ENCODE measurements around the gene DDX10. TPM values are rescaled to one million over a fixed set of nuclear protein-coding genes. Genes with fewer than 3 reads are reported as not detected.

The DDX10 gene
- polyA plus RNA-seq, 1 of the 3 experiments (the other 2 are of a cell fraction): 35.8 TPM

- no peaks in the 10 kb centered on the region for H3K27me3 ChIP-seq (ENCODE audit: insufficient read depth)
- H3F3A ChIP-seq (replicated peaks; ENCODE audit: insufficient read depth): peaks cover 25% of the 10 kb centered on the region
- H3K9me2 ChIP-seq: no peaks in the 10 kb centered on the region
- CTCF ChIA-PET: no interaction called here
- no peak overlapping the region for H3K9ac ChIP-seq
- POLR2A ChIA-PET: no interaction called here
- H3K36me3 ChIP-seq (replicated peaks in 1 of 2; ENCODE audit: control insufficient read depth in 1 of 2, insufficient read depth in 2 of 2, low read length in 1 of 2): no peaks in the 10 kb centered on the region
- H3K9me3 ChIP-seq: no peaks in the 10 kb centered on the region
- peaks cover 0 to 34% of the 10 kb centered on the region in 2 experiments; a peak in 3 of 4 replicates for H3K4me1 ChIP-seq (ENCODE audit: control insufficient read depth in 1 of 2, insufficient read depth in 2 of 2, low read depth in 1 of 2, low read length in 1 of 2)
- no peak overlapping the region for H3K4me3 ChIP-seq (ENCODE audit: low read depth in 2 of 2, low read length in 1 of 2)
- H3K27ac ChIP-seq (ENCODE audit: low read depth in 2 of 2, low read length in 1 of 2): no peak overlapping the region
- 98% methylated on average over 2 of the region's 2 CpGs for WGBS (ENCODE audit: low lambda C conversion rate)
- no peak overlapping the region for H2AFZ ChIP-seq (ENCODE audit: low read depth)
- H4K20me1 ChIP-seq (ENCODE audit: insufficient read depth): no peaks in the 10 kb centered on the region
- no peak for DNase-seq
- H3K4me2 ChIP-seq: no peak overlapping the region
- H3K79me2 ChIP-seq (ENCODE audit: insufficient read depth): peaks cover 4% of the 10 kb centered on the region; the same call in 1 of the 2 replicates
- TF ChIP-seq, protein P1, sequence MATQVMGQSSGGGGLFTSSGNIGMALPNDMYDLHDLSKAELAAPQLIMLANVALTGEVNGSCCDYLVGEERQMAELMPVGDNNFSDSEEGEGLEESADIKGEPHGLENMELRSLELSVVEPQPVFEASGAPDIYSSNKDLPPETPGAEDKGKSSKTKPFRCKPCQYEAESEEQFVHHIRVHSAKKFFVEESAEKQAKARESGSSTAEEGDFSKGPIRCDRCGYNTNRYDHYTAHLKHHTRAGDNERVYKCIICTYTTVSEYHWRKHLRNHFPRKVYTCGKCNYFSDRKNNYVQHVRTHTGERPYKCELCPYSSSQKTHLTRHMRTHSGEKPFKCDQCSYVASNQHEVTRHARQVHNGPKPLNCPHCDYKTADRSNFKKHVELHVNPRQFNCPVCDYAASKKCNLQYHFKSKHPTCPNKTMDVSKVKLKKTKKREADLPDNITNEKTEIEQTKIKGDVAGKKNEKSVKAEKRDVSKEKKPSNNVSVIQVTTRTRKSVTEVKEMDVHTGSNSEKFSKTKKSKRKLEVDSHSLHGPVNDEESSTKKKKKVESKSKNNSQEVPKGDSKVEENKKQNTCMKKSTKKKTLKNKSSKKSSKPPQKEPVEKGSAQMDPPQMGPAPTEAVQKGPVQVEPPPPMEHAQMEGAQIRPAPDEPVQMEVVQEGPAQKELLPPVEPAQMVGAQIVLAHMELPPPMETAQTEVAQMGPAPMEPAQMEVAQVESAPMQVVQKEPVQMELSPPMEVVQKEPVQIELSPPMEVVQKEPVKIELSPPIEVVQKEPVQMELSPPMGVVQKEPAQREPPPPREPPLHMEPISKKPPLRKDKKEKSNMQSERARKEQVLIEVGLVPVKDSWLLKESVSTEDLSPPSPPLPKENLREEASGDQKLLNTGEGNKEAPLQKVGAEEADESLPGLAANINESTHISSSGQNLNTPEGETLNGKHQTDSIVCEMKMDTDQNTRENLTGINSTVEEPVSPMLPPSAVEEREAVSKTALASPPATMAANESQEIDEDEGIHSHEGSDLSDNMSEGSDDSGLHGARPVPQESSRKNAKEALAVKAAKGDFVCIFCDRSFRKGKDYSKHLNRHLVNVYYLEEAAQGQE (IDR thresholded peaks at IDR 0.05; ENCODE audit: low read depth, low read length): no peak
- TF ChIP-seq, protein P2, sequence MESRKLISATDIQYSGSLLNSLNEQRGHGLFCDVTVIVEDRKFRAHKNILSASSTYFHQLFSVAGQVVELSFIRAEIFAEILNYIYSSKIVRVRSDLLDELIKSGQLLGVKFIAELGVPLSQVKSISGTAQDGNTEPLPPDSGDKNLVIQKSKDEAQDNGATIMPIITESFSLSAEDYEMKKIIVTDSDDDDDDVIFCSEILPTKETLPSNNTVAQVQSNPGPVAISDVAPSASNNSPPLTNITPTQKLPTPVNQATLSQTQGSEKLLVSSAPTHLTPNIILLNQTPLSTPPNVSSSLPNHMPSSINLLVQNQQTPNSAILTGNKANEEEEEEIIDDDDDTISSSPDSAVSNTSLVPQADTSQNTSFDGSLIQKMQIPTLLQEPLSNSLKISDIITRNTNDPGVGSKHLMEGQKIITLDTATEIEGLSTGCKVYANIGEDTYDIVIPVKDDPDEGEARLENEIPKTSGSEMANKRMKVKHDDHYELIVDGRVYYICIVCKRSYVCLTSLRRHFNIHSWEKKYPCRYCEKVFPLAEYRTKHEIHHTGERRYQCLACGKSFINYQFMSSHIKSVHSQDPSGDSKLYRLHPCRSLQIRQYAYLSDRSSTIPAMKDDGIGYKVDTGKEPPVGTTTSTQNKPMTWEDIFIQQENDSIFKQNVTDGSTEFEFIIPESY (IDR thresholded peaks at IDR 0.05; ENCODE audit: borderline replicate concordance, low read depth): no peak
- TF ChIP-seq FOXM1 (IDR thresholded peaks at IDR 0.05; ENCODE audit: low read depth) (no peak), IRF3 (IDR thresholded peaks at IDR 0.05; ENCODE audit: low read depth, low read length) (no peak), GABPA (IDR thresholded peaks at IDR 0.05; ENCODE audit: low read depth) (no peak), USF1 (IDR thresholded peaks at IDR 0.05; ENCODE audit: borderline replicate concordance, low read depth) (no peak), FOSL2 (IDR thresholded peaks at IDR 0.05; ENCODE audit: borderline replicate concordance, low read depth) (no peak), TCF12 (IDR thresholded peaks at IDR 0.05) (no peak), TAF1 (IDR thresholded peaks at IDR 0.05; ENCODE audit: borderline replicate concordance, low read depth, low read length) (no peak)
These were observed 201.9 kb downstream of the DDX10 start for GRCh38 chr11:108866781-108867180.

All from SK-N-SH (cell line).